Vagina (tissue), 2 donors: ENCODE data around the gene GNPAT. TPM values are rescaled to one million over a fixed set of nuclear protein-coding genes. Genes with fewer than 3 reads are reported as not detected.

Experiments used
- DNase-seq, 2 donors: peaks; one replicate each; pipeline ENCODE4 v3.0.0-alpha.2; 2017; ENCODE audit errors: extremely low spot score in 2 of 2
- H3K27ac ChIP-seq: fragments of 200-600 bp; sonication (generic); one replicate; pipeline ENCODE4 v1.5.1; 2019
- H3K27me3 ChIP-seq: fragments of 200-600 bp; sonication (generic); one replicate; pipeline ENCODE4 v1.5.1; 2019
- H3K36me3 ChIP-seq, 2 donors: fragments of 200-600 bp; sonication (generic); one replicate each; pipeline ENCODE4 v1.5.1; 2017 to 2019
- H3K4me1 ChIP-seq: fragments of 200-600 bp; sonication (generic); one replicate; pipeline ENCODE4 v1.5.1; 2019
- H3K4me3 ChIP-seq, 2 donors: fragments of 200-600 bp; sonication (generic); 1 replicate in 1 of 2; 2 replicates in 1 of 2; pipeline ENCODE4 v1.5.1; 2016 to 2019
- H3K9me3 ChIP-seq: fragments of 200-600 bp; sonication (generic); one replicate; pipeline ENCODE4 v1.5.1; 2019
- CTCF ChIP-seq, 3 experiments: fragments of 450-650 bp in 2 of 3; fragments of 200-600 bp in 1 of 3; sonication (generic) in 1 of 3; IDR thresholded peaks; one replicate each; pipeline ENCODE4 v1.5.1; 2017 to 2019; ENCODE audit warnings: antibody characterized with exemption in 3 of 3, mild to moderate bottlenecking in 2 of 3, moderate library complexity in 2 of 3
- POLR2A ChIP-seq, 2 donors: fragments of 450-650 bp; IDR thresholded peaks; one replicate each; pipeline ENCODE4 v1.6.1; 2017; ENCODE audit warnings: antibody characterized with exemption in 2 of 2, mild to moderate bottlenecking in 2 of 2, moderate library complexity in 2 of 2
- POLR2AphosphoS5 ChIP-seq, 2 donors: sonication (generic); formaldehyde crosslinking; IDR thresholded peaks; one replicate each; pipeline ENCODE4 v1.9.0; 2017; ENCODE audit warnings: antibody characterized with exemption in 2 of 2, mild to moderate bottlenecking in 2 of 2, low read depth in 1 of 2; ENCODE audit not compliant: insufficient read depth in 1 of 2
- intact Hi-C: fragments of 100-400 bp; cut with DNase I; formaldehyde crosslinking; loops from one replicate; pipeline ENCODE4 v1.15.1; 2023
- total RNA-seq: library from RNA; depleted of rRNA; stranded (reverse); fragments of >200 nt; gene quantifications from one replicate; pipeline ENCODE4 v1.2.3, GENCODE V29; 2016

Gene GNPAT
- total RNA-seq, 1 donor from 2014 or later, result 28.7 TPM

- intact Hi-C loops, result no loop called here
- Histone ChIP-seq H3K4me1 (no peaks in the 10 kb centered on the region), H3K36me3 (no peaks in the 10 kb centered on the region), H3K27me3 (no peaks in the 10 kb centered on the region), H3K4me3 (no peak overlapping the region), H3K9me3 (no peaks in the 10 kb centered on the region), H3K27ac (no peak overlapping the region)
- no peak for TF ChIP-seq POLR2A (IDR thresholded peaks at IDR 0.05)
- no peak for TF ChIP-seq POLR2AphosphoS5 (IDR thresholded peaks at IDR 0.05; ENCODE audit: insufficient read depth in 1 of 2, low read depth in 1 of 2)
- no peak for TF ChIP-seq CTCF (IDR thresholded peaks at IDR 0.05)
- DNase-seq, result no peak
These were observed 45.6 kb downstream of the GNPAT start for GRCh38 chr1:231286603-231287002.

DNA sequence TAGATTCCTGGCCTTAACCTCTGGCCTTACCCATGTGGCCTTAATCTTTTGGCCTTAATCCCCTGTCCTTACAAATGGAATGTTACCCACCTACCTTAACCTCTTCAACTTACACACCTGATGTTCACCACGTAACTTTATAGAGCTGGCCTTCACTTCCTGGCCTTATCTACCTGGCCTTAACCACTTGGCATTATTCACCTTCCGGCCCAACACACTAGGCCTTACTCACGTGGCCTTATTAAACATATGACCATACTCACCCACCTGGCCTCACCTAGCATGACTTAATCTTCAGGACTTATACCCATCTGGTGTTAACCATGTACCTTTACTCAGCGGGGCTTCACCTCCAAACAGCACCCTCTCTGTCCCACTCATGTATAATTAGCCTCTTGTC, 54.9 kb downstream of the GNPAT start:
- H3K4me1 ChIP-seq, result no peaks in the 10 kb centered on the region
- H3K4me3 ChIP-seq, result no peak overlapping the region
- intact Hi-C loops, result no loop called here
- H3K36me3 ChIP-seq, result no peaks in the 10 kb centered on the region
- H3K27me3 ChIP-seq, result no peaks in the 10 kb centered on the region
- no peaks in the 10 kb centered on the region for H3K9me3 ChIP-seq
- TF ChIP-seq CTCF (IDR thresholded peaks at IDR 0.05) (no peak), POLR2A (IDR thresholded peaks at IDR 0.05) (no peak), POLR2AphosphoS5 (IDR thresholded peaks at IDR 0.05; ENCODE audit: insufficient read depth in 1 of 2, low read depth in 1 of 2) (no peak)
- no peak for DNase-seq
- no peak overlapping the region for H3K27ac ChIP-seq

DNA sequence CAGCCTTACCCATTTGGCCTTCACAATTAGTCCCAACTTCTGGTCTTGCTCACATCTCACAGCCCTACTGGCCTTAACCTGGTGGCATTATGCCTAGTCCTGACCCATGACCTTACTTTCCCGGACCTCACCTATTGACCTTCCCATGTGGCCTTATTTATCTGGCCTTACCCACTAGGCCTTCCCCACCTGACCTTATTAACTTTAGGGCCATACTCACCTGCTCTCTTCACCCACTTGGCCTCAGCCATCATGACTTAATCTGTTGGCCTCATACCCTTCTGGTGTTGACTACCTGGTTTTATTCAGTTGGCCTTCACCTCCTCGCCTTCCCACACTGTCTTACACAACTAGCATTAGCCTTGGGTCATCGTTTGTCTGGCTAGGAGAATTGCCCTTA, 61.0 kb downstream of the GNPAT start:
- Histone ChIP-seq H3K9me3 (no peaks in the 10 kb centered on the region), H3K27me3 (no peaks in the 10 kb centered on the region), H3K4me3 (no peak overlapping the region), H3K36me3 (no peaks in the 10 kb centered on the region), H3K4me1 (no peaks in the 10 kb centered on the region), H3K27ac (no peak overlapping the region)
- intact Hi-C loops, result no loop called here
- TF ChIP-seq POLR2AphosphoS5 (IDR thresholded peaks at IDR 0.05; ENCODE audit: insufficient read depth in 1 of 2, low read depth in 1 of 2) (no peak), POLR2A (IDR thresholded peaks at IDR 0.05) (no peak), CTCF (IDR thresholded peaks at IDR 0.05) (no peak)
- DNase-seq, result no peak

- no peaks in the 10 kb centered on the region for H3K36me3 ChIP-seq
- intact Hi-C loops, result no loop called here
- peak; percentile 54 to 87 for DNase-seq
- H3K9me3 ChIP-seq, result no peaks in the 10 kb centered on the region
- no peaks in the 10 kb centered on the region for H3K27me3 ChIP-seq
- no peak overlapping the region for H3K4me3 ChIP-seq
- no peak overlapping the region for H3K27ac ChIP-seq
- TF ChIP-seq POLR2A (IDR thresholded peaks at IDR 0.05) (no peak), CTCF (IDR thresholded peaks at IDR 0.05) (no peak), POLR2AphosphoS5 (IDR thresholded peaks at IDR 0.05; ENCODE audit: insufficient read depth in 1 of 2, low read depth in 1 of 2) (no peak)
- H3K4me1 ChIP-seq, result no peaks in the 10 kb centered on the region
These were observed 69.5 kb downstream of the GNPAT start for GRCh38 chr1:231310391-231310934.

- H3K4me3 ChIP-seq, result no peak overlapping the region
- no peaks in the 10 kb centered on the region for H3K27me3 ChIP-seq
- no peak overlapping the region for H3K27ac ChIP-seq
- TF ChIP-seq CTCF (IDR thresholded peaks at IDR 0.05) (no peak), POLR2A (IDR thresholded peaks at IDR 0.05) (no peak), POLR2AphosphoS5 (IDR thresholded peaks at IDR 0.05; ENCODE audit: insufficient read depth in 1 of 2, low read depth in 1 of 2) (no peak)
- no peaks in the 10 kb centered on the region for H3K4me1 ChIP-seq
- intact Hi-C loops, result no loop called here
- no peaks in the 10 kb centered on the region for H3K9me3 ChIP-seq
- H3K36me3 ChIP-seq, result no peaks in the 10 kb centered on the region
- DNase-seq, result peak; percentile 42 to 87
These were observed 70.9 kb downstream of the GNPAT start for GRCh38 chr1:231311720-231312431.
